ENCODE results near the gene LZTS3.
A peak's percentile ranks its signal among the peaks of the same experiment; 100 is the strongest.
"Not testable (repeated sequence)": the region's sequence is repeated elsewhere in the genome, so short reads cannot be mapped to it uniquely, and the experiment has no call there.

Gene LZTS3

DNA sequence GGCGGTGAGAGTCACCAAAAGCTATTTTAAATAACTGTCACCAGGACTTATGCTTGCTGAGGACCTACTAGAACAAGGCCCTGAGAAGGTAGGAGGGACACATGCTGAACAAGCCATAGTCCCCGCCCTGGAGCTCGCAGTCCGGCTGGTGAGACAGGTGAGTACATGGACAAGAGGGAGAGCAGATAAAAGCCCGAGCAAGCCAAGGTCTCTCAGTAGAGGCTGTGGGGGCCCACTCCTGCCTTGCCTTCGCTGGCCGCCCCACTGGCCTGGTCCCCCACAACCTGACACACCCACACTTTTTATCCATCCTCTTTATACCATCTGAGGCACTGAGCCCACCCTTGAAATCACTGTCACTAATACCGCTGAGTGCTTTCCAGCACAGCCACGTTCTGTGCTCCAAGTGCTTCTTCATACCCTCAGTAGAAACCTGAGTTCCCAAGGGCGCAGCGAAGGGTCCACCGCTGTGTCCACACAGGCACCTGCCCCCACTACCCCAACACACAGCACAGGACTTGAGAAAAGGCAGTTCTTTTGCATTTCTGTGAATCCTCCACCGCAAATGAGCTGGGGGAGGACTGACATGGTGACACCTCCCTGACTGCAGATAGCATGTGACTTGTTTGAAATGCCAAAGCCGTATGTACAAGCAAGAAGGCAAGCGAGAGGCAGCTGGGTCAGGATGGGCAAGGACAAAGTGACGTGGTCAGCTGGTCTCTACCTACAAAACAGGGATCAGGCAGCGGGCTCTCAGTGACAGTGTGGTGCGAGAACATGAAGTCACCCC, 19.1 kb upstream of the LZTS3 start:
- no peak for DNase-seq

DNA sequence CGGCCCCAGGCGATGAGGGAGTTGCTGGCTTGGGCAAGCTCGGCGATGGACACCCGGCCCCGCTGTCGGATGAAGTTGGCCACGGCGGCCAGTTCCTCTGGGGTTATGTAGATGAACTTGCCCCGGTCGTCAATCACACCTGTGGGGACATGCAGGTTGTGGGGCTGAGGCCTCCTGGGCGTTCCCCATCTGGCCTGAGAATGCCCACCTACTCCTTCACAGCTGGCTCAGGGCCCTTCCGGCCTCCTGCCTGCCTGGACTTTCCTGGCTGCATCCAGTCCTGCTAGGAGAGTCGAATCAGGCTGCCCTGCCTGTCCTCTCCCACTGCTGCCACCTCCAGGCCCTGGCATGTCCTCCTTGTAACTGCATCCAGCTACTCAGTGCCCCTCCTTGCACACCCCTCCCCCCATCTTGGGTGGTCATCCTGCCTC, 17.3 kb upstream of the LZTS3 start:
- no peak for DNase-seq

GRCh38 chr20:3189561-3190131, 16.3 kb upstream of the LZTS3 start:
- DNase-seq, result no peak

DNA sequence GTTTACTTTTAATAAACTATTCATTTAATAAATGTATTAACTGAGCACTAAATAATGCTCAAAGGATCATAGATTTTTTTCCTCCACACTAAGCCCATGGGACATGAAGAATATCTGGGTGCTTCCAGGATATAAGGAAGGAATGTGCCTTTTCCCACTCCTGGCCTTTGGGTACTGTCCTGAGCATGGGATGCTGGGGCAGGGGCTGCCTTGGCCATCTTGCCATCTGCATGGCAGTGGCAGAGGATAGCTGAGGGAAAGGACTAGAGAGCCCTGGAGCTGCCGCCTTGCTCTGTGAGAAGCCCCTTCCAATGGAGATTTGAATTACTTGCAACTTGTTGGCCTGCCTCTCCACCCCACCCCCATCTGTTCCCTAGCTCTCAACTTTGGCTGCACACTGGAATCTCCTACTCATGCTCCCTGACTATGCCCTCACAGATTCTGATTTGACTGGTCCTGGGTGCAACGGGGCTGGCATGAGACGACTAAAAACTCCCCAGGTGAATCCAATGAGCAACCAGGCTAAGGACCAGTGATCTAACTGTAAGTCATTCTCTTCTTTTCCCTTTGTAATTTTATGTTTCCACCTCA, 15.6 kb upstream of the LZTS3 start:
- no peak for DNase-seq

DNA sequence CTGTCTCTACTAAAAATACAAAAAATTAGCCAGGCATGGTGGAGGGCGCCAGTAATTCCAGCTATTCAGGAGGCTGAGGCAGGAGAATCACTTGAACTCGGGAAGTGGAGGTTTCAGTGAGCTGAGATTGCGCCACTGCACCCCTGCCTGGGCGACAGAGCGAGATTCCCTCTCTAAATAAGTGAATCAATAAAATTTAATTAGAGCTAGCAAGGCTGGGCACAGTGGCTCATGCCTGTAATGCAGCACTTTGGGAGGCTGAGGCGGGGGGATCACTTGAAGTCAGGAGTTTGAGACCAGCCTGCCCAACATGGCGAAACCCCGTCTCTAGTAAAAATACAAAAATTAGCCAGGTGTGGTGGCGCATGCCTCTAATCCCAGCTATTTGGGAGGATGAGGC, 14.5 kb upstream of the LZTS3 start:
- DNase-seq, result not testable (repeated sequence)

- no peak for DNase-seq
Measured at GRCh38 chr20:3183896-3184612, 10.7 kb upstream of the LZTS3 start.

DNA sequence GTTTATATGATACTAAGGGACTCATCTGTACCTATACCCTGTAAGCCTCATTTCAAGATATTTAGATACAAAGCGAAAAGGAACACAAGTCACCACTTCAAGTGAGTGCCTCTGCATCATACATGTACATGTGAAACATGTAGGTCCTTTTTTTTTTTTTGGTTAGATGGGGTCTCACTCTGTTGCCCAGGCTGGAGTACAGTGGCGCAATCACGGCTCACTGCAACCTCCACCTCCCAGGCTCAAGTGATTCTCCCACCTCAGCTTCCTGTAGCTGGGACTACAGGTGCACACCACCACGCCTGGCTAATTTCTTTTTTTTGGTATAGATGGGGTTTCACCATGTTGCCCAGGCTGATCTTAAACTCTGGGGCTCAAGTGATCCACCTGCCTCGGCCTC, 9.1 kb upstream of the LZTS3 start:
- not testable (repeated sequence) for DNase-seq

DNA sequence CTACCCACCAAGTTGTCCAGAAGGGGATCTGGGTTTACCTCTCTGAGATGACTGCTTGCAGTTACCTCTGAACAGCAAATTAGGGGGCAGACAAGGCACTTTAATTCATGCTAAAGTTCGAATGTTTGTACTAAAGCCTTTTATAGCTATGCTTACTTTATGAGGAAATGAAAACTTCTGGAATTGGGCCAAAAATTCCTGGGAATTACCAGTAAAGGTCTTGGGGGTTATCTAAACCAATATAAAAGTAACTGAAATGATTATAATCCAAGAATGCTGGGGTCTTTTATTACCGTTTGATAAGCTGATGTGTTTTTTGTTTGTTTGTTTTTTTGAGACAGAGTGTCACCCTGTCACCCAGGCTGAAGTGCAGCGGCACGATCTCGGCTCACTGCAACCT, 7.9 kb upstream of the LZTS3 start:
- no peak for DNase-seq

DNA sequence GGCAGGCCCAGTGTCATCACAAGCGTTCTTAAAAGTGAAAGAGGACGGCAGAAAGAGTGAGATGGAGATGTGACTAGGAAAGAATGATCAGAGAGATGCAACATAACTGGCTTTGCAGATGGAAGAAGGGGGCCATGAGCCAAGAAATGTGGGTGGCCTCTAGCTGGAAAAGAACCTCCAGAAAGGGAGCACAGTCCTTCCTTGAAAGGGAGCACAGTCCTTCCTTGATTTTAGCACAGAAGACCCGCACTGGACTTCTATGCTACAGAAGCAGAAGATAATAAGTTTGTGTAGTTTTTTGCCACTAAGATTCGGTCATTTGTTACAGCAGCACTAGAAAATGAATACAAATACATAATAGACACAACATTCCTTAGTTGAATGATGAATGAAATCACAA, 7.0 kb upstream of the LZTS3 start:
- no peak for DNase-seq

DNA sequence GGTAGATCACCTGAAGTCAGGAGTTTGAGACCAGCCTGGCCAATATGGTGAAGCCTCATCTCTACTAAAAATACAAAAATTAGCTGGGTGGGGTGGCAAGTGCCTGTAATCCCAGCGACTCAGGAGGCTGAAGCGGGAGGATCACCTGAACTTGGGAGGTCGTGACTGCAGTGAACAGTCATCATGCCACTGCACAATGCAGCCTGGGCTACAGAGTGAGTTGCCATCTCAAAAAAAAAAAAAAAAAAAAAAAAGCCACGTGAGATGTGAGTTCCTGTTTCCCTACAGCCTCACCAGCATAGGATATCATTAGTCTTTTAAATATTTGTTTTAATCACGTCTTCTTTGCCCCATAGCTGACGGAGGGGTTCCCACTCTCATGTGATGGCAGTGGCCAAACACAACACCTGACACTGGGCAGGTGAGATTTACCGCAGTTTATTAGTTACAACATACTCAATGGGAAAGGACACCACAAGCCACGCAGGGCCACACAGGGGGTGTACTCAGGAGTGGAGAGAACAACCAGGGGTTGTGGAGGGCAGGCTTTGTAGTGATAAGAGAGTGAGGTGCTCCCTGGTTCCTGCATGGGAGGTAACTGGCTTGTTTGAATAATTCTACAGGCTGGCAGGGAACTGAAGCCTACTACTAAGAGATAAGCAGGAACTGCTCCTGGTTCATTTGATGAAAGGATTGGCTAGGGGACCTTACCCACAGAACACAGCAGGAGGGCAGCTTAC, 4.6 kb upstream of the LZTS3 start:
- DNase-seq, result no peak

DNA sequence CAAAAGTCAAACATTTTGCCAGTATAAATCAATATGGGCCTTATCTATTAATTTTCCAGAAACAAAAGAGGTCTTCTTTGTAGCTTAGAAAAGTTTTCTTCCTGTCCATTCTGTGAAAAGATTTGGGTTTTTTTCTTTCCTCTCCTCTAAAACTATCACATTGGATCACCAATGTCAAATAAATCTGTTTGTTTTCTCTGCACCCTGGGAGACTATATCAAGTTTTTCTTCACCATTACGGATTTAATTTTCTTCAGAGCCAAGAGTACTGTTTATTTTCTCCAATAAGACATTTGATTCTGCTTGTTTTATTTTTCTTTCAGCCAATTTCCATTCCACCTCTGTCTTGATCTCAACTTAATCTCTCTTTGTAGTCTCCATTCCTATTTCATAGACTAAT, 1.9 kb upstream of the LZTS3 start:
- no peak for DNase-seq

GRCh38 chr20:3174442-3175261, 1.3 kb upstream of the LZTS3 start:
- no peak for DNase-seq

DNA sequence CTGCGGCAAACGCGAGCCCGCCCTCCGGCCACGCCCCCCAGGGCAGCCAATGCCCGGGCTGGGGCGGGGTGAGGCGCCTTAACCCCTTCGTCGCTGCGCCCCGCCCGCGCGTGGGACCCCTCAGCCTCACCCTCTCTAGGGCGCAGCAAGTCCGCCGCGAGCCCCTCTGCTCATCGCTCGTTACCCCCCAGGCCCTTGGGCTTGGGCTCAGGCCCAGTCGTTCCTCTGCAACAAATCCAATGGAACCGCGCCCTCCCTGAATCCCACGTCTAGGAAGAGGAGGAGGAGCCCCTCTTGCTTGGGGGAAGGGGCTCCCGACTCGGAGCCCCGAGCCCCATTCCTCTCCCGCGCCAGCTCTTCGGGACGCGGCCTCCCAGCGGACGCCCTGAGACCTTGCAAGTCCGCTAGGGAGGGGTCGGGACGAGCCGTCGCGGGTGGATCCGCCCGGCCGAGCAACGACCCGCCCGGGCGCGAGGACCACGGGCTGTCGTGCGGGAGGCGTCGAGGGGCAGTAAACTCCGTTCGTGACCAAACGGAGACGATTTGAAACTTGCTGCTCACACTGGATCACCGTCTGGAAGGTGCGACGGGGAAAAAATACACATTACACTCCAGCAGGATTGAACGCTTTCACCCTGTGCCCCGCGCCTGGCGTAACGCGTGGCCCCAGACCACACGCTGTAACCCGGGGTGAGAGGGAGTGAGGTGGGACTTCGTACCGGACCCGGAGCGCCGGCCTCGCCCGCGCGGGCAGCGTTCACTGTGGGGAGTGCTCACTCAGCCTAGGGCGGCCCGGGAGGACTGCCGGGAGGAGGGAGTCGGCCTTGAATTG, 477 bp upstream of the LZTS3 start:
- peak; percentile 95 for DNase-seq

- DNase-seq, result no peak
Measured at GRCh38 chr20:3172126-3172932, 1.0 kb downstream of the LZTS3 start.

GRCh38 chr20:3171391-3172125, 1.8 kb downstream of the LZTS3 start:
- no peak for DNase-seq

DNA sequence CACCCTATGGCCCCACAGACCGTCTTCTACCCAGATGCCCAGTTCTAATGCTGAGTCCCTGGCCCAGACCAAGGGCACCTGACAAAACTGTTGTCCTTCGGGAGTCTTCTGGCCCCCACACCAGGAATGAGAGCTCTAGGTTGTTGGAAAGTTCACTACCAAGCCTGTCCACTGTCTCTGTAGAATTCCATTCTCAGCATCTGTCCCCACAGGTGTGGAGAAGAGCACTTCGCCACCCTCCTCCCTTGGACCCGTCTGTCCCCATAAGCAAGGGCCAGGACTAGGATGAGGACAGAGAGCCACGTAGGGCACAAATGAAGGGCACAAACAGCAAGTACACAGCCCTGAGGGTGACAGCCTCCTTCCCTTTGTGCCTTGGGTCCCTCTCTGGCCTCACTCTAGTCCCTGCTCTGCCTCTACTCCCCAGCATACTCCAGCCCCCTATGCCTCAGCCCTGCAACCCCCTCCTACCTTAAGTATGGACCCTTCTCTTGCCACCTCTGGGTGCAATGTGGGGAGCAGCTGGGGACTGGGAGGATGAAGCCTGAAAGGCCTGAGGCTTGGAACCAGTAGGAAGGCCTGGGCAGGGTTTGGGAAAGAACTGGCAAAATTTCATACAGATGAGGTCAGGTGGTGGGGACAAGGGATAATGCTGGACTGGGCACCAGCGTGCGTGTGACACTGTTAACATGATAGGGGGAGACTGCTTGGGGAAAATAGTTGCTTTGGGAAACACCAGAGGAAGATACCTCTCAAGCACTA, 4.3 kb downstream of the LZTS3 start:
- DNase-seq, result no peak

GRCh38 chr20:3168079-3168828, 5.1 kb downstream of the LZTS3 start:
- DNase-seq, result no peak

- DNase-seq, result no peak
Measured at GRCh38 chr20:3167738-3168078, 5.6 kb downstream of the LZTS3 start.
